Measurements from ENCODE around the gene UBAP1. TPM values are rescaled to one million over a fixed set of nuclear protein-coding genes. Genes with fewer than 3 reads are reported as not detected.
A peak's percentile ranks its signal among the peaks of the same experiment; 100 is the strongest.
"Not testable (repeated sequence)": the region's sequence is repeated elsewhere in the genome, so short reads cannot be mapped to it uniquely, and the experiment has no call there.

Gene UBAP1
- total RNA-seq, 3 donors from 2014 or later = 33.7 to 53.1 (median 38.2) TPM

GRCh38 chr9:34195143-34195542 is 16.3 kb downstream of the UBAP1 start:
- TF ChIP-seq CTCF (IDR thresholded peaks at IDR 0.05) = no peak
- DNase-seq = no peak
- Histone ChIP-seq H3K4me3 (no peak overlapping the region), H3K9me3 (no peaks in the 10 kb centered on the region), H3K36me3 (ENCODE audit: low read depth) (no peaks in the 10 kb centered on the region), H3K4me1 (ENCODE audit: low read depth) (peaks cover 6% of the 10 kb centered on the region)
- ATAC-seq = no peak
- intact Hi-C loops (cut with DNase I, micrococcal nuclease) = no loop called here

- ATAC-seq; intact Hi-C loops (cut with DNase I, micrococcal nuclease); H3K4me1 ChIP-seq (ENCODE audit: low read depth); H3K4me3 ChIP-seq; H3K9me3 ChIP-seq; DNase-seq; H3K36me3 ChIP-seq (ENCODE audit: low read depth): not testable (repeated sequence)
These were observed 18.4 kb downstream of the UBAP1 start for GRCh38 chr9:34197286-34197685.

GRCh38 chr9:34197756-34198711 is 19.2 kb downstream of the UBAP1 start:
- Histone ChIP-seq H3K4me3 (no peak overlapping the region), H3K9me3 (no peaks in the 10 kb centered on the region), H3K36me3 (ENCODE audit: low read depth) (no peaks in the 10 kb centered on the region), H3K4me1 (ENCODE audit: low read depth) (peaks cover 6% of the 10 kb centered on the region)
- TF ChIP-seq CTCF (IDR thresholded peaks at IDR 0.05) = no peak
- intact Hi-C loops (cut with DNase I, micrococcal nuclease) = no loop called here
- ATAC-seq (peak; percentile 55), DNase-seq (no peak)

- DNase-seq (no peak), ATAC-seq (no peak)
- Histone ChIP-seq H3K36me3 (ENCODE audit: low read depth) (no peaks in the 10 kb centered on the region), H3K9me3 (no peaks in the 10 kb centered on the region), H3K4me1 (ENCODE audit: low read depth) (no peaks in the 10 kb centered on the region), H3K4me3 (no peak overlapping the region)
- intact Hi-C loops (cut with DNase I, micrococcal nuclease) = no loop called here
- no peak for TF ChIP-seq CTCF (IDR thresholded peaks at IDR 0.05)
These were observed 21.2 kb downstream of the UBAP1 start for GRCh38 chr9:34200092-34200491.

- Histone ChIP-seq H3K9me3 (no peaks in the 10 kb centered on the region), H3K4me3 (no peak overlapping the region), H3K4me1 (ENCODE audit: low read depth) (no peaks in the 10 kb centered on the region), H3K36me3 (ENCODE audit: low read depth) (no peaks in the 10 kb centered on the region)
- TF ChIP-seq CTCF (IDR thresholded peaks at IDR 0.05) = no peak
- DNase-seq = no peak
- intact Hi-C loops (cut with DNase I, micrococcal nuclease) = no loop called here
- ATAC-seq = no peak
These were observed 24.6 kb downstream of the UBAP1 start for GRCh38 chr9:34203275-34203991.
